Upper lobe of left lung (tissue), 4 donors: ENCODE results near the gene COPRS.

Source experiments
- POLR2A ChIP-seq, 4 donors: fragments of 450-650 bp; IDR thresholded peaks; one replicate each; pipeline ENCODE4 v1.5.1; 2016 to 2017; ENCODE audit warnings: antibody characterized with exemption in 4 of 4, mild to moderate bottlenecking in 2 of 4
- TF ChIP-seq, protein P1 (sequence below), 6 experiments: fragments of 450-650 bp in 4 of 6; fragments of 200-600 bp in 2 of 6; sonication (generic) in 2 of 6; IDR thresholded peaks; one replicate each; pipeline ENCODE4 v1.5.1; 2016 to 2019; ENCODE audit warnings: antibody characterized with exemption in 6 of 6

DNA sequence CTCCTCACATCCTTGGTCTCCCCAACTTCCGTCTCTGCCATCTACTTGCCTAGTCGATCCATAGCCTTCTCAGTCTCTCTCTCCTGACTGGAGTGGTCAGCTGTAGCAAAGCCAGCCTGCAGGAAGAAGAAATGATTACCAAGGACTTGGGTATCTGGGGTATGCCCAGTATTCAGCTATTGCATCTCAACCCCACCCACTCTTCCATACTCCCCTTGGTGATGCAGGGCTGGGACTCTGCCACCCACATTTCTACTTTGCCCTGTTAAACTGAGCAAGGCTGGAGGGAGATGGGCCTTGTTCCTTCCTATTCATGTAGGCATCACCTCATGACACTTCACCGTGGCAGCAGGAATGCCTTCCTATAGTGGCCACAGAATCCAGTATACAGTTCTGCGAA lies 2.3 kb downstream of the COPRS start:
- TF ChIP-seq POLR2A (IDR thresholded peaks at IDR 0.05) = no peak
- TF ChIP-seq, protein P1, sequence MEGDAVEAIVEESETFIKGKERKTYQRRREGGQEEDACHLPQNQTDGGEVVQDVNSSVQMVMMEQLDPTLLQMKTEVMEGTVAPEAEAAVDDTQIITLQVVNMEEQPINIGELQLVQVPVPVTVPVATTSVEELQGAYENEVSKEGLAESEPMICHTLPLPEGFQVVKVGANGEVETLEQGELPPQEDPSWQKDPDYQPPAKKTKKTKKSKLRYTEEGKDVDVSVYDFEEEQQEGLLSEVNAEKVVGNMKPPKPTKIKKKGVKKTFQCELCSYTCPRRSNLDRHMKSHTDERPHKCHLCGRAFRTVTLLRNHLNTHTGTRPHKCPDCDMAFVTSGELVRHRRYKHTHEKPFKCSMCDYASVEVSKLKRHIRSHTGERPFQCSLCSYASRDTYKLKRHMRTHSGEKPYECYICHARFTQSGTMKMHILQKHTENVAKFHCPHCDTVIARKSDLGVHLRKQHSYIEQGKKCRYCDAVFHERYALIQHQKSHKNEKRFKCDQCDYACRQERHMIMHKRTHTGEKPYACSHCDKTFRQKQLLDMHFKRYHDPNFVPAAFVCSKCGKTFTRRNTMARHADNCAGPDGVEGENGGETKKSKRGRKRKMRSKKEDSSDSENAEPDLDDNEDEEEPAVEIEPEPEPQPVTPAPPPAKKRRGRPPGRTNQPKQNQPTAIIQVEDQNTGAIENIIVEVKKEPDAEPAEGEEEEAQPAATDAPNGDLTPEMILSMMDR (IDR thresholded peaks at IDR 0.05) = no peak
